HCT116 (cell line): ENCODE data around the gene RIT1. TPM values are rescaled to one million over a fixed set of nuclear protein-coding genes. Genes with fewer than 3 reads are reported as not detected.

ENCODE experiments used
- ATAC-seq: fragments of 200-7000 bp; cut with Tn5 transposase; 2 replicates; pipeline ENCODE4 v1.9.1; 2020; ENCODE audit warnings: mild to moderate bottlenecking, moderate library complexity
- BruUV-seq: library from RNA; stranded (reverse); fragments of 400-500 nt; replicated peaks from 2 replicates; lab custom pipeline; 2021; lab: Mats Ljungman, UMichigan
- CTCF ChIA-PET: fragments of 300-600 bp; sonication (Branson Sonifier 250); formaldehyde crosslinking; loops from one replicate; lab custom pipeline; 2021; ENCODE audit warnings: antibody characterized with exemption; lab: Charles Lee
- POLR2A ChIA-PET: fragments of 300-600, 350-600 bp; sonication (Branson Sonifier 250); formaldehyde crosslinking; loops from one replicate; lab custom pipeline; 2021; ENCODE audit warnings: antibody characterized with exemption; lab: Charles Lee
- RAD21 ChIA-PET, 2 experiments: fragments of 300-600 bp; sonication (Branson Sonifier 250); formaldehyde crosslinking; loops; one replicate each; lab custom pipeline; 2023; ENCODE audit warnings: low total read pairs in 2 of 2; ENCODE audit not compliant: uncharacterized antibody in 2 of 2, unreplicated experiment in 2 of 2, low non-redundant PET in 1 of 2; lab: Charles Lee
- DNase-seq: peaks from one replicate; pipeline ENCODE4 v3.0.0-alpha.2; 2010; ENCODE audit warnings: low read depth, low spot score
- H2AFZ ChIP-seq: fragments of 200-600 bp; shearing (Covaris generic), sonication (generic); 2 replicates; pipeline ENCODE4 v1.6.1; 2017; ENCODE audit warnings: low read depth, mixed run types, mixed read lengths, antibody characterized with exemption, low read length; ENCODE audit not compliant: poor library complexity, severe bottlenecking
- H3K27ac ChIP-seq: 2 replicates; pipeline ENCODE4 v1.5.1; 2012; ENCODE audit warnings: low read depth, low read length
- H3K27me3 ChIP-seq: fragments of 200-600 bp; sonication (generic); 2 replicates; pipeline ENCODE4 v1.6.1; 2016; ENCODE audit warnings: mixed run types, low read length, mixed read lengths; ENCODE audit not compliant: insufficient read depth
- H3K36me3 ChIP-seq, 2 experiments: fragments of 200-500 bp in 1 of 2; fragments of 200-600 bp in 1 of 2; sonication (Bioruptor generic) in 1 of 2; sonication (generic) in 1 of 2; 2 replicates each; pipeline versions ENCODE4 v1.5.1 to v1.6.1; 2014 to 2016; ENCODE audit warnings: low read length in 2 of 2, inconsistent platforms in 1 of 2, mixed read lengths in 1 of 2, mixed run types in 1 of 2; ENCODE audit not compliant: insufficient read depth in 2 of 2, control insufficient read depth in 1 of 2
- H3K4me1 ChIP-seq, 2 experiments: fragments of 200-600 bp in 1 of 2; sonication (generic) in 1 of 2; 2 replicates each; pipeline versions ENCODE4 v1.5.1 to v1.6.1; 2012 to 2017; ENCODE audit warnings: low read length in 2 of 2, inconsistent platforms in 1 of 2, mild to moderate bottlenecking in 1 of 2, mixed read lengths in 1 of 2, mixed run types in 1 of 2, moderate library complexity in 1 of 2; ENCODE audit not compliant: insufficient read depth in 2 of 2, control insufficient read depth in 1 of 2
- H3K4me2 ChIP-seq: fragments of 200-600 bp; sonication (generic); 2 replicates; pipeline ENCODE4 v1.6.1; 2017; ENCODE audit warnings: mixed run types, low read length, mixed read lengths
- H3K4me3 ChIP-seq, 2 experiments: fragments of 200-600 bp in 1 of 2; sonication (generic) in 1 of 2; replicated peaks in 1 of 2; 2 replicates each; pipeline ENCODE4 v1.5.1; 2011 to 2016; ENCODE audit warnings: low read length in 2 of 2, control low read depth in 1 of 2, low read depth in 1 of 2, mild to moderate bottlenecking in 1 of 2, mixed read lengths in 1 of 2, mixed run types in 1 of 2
- H3K79me2 ChIP-seq: fragments of 200-600 bp; sonication (generic); 2 replicates; pipeline ENCODE4 v1.6.1; 2017; ENCODE audit warnings: mild to moderate bottlenecking, mixed run types, low read length, moderate library complexity, mixed read lengths; ENCODE audit not compliant: insufficient read depth
- H3K9ac ChIP-seq: fragments of 200-600 bp; sonication (generic); 2 replicates; pipeline ENCODE4 v1.6.1; 2016; ENCODE audit warnings: low read length, mixed read lengths
- H3K9me2 ChIP-seq: fragments of 200-600 bp; sonication (generic), shearing (Covaris generic); 2 replicates; pipeline ENCODE4 v1.6.1; 2017; ENCODE audit warnings: mixed run types, mild to moderate bottlenecking, moderate library complexity; ENCODE audit not compliant: insufficient read depth
- H3K9me3 ChIP-seq, 2 experiments: fragments of 200-500 bp in 1 of 2; fragments of 200-600 bp in 1 of 2; sonication (Bioruptor generic) in 1 of 2; sonication (generic) in 1 of 2; 2 replicates each; pipeline ENCODE4 v1.6.1; 2014 to 2017; ENCODE audit warnings: low read length in 2 of 2, mixed read lengths in 2 of 2, inconsistent platforms in 1 of 2, low read depth in 1 of 2, mild to moderate bottlenecking in 1 of 2, mixed run types in 1 of 2, moderate library complexity in 1 of 2; ENCODE audit not compliant: control insufficient read depth in 1 of 2, insufficient read depth in 1 of 2
- H4K20me1 ChIP-seq: fragments of 200-600 bp; sonication (generic), shearing (Covaris generic); 2 replicates; pipeline ENCODE4 v1.6.1; 2017; ENCODE audit warnings: mixed run types, mild to moderate bottlenecking, moderate library complexity; ENCODE audit not compliant: insufficient read depth
- CTCF ChIP-seq, 3 experiments: fragments of 200-600 bp in 1 of 3; sonication (generic) in 1 of 3; IDR thresholded peaks in 2 of 3; conservative IDR thresholded peaks in 1 of 3; 2 replicates each; pipeline ENCODE4 v1.5.1; 2012 to 2017; ENCODE audit warnings: low read depth in 2 of 3, low read length in 2 of 3, antibody characterized with exemption in 1 of 3, borderline replicate concordance in 1 of 3, control low read depth in 1 of 3, mild to moderate bottlenecking in 1 of 3, mixed read lengths in 1 of 3, mixed run types in 1 of 3, moderate library complexity in 1 of 3; ENCODE audit not compliant: insufficient read depth in 1 of 3
- FOSL1 ChIP-seq: IDR thresholded peaks from 2 replicates; pipeline ENCODE4 v1.6.1; 2012; ENCODE audit warnings: low read depth
- JUND ChIP-seq: IDR thresholded peaks from 2 replicates; pipeline ENCODE4 v1.6.1; 2012
- POLR2A ChIP-seq: IDR thresholded peaks from 2 replicates; pipeline ENCODE4 v1.7.0; 2011; ENCODE audit warnings: borderline replicate concordance; ENCODE audit not compliant: insufficient read depth, insufficient read length; ENCODE audit errors: extremely low read depth
- POLR2AphosphoS5 ChIP-seq: IDR thresholded peaks from 2 replicates; pipeline ENCODE4 v1.6.1; 2011; ENCODE audit warnings: mild to moderate bottlenecking, low read depth, low read length, moderate library complexity
- SP1 ChIP-seq: IDR thresholded peaks from 2 replicates; pipeline ENCODE4 v1.6.1; 2012; ENCODE audit warnings: low read depth
- SRF ChIP-seq: IDR thresholded peaks from 2 replicates; pipeline ENCODE4 v1.6.1; 2012; ENCODE audit warnings: low read depth
- intact Hi-C: fragments of 100-400 bp; cut with micrococcal nuclease; formaldehyde crosslinking; loops from 2 replicates; pipeline ENCODE4 v1.10.0; 2022
- total RNA-seq: library from RNA; stranded (reverse); gene quantifications from one replicate; pipeline ENCODE4 v1.2.1, GENCODE V29; 2021; ENCODE audit not compliant: unreplicated experiment
- TF ChIP-seq, protein P1 (sequence below): IDR thresholded peaks from 2 replicates; pipeline ENCODE4 v1.6.1; 2012

The RIT1 gene
- total RNA-seq, 1 experiment from 2014 or later: 10.2 TPM

DNA sequence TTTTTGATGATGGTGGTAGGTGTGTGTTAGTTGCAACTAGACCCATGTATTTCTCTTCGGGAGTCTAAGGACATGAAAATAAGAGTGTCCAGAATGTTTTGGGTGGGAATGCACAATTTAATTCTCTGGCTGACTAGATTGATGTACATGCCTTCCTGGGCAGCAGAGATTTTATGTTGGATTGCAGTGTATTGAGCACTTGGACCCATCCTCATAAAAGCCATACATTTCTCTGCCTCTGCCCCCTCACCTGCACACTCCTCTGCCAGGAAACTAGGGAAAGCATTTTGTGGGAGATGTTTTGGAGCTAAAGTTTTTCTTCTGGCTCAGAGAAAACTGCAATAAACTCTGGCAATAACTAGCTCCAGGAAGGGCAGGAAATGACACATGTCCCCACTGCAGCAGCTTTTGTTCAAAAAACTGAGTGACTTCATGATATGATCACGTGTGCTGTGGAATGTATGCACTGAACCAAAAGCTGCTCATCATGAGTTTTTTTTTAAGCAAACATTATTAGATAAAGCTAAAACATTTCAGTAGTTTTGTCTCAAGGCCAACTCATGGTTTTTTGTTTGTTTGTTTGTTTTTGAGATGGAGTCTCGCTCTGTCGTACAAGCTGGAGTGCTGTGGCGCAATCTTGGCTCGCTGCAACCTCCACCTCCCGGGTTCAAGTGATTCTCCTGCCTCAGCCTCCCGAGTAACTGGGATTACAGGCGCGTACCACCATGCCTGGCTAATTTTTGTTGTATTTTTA lies 17.6 kb downstream of the RIT1 start:
- Histone ChIP-seq H4K20me1 (peaks cover under 1% of the 10 kb centered on the region; the same call in 1 of the 2 replicates), H3K9ac (peak overlapping the region; percentile 55), H3K9me3 (no peaks in the 10 kb centered on the region), H3K27ac (peak overlapping the region; percentile 81), H3K4me1 (peaks cover 27 to 41% of the 10 kb centered on the region in 2 experiments), H3K9me2 (no peaks in the 10 kb centered on the region), H3K36me3 (peaks cover 4 to 13% of the 10 kb centered on the region in 2 experiments; a peak in 3 of 4 replicates), H3K4me3 (peak overlapping the region in 1 of 2 experiments; percentile 37; a peak in 2 of 4 replicates), H2AFZ (no peak overlapping the region), H3K27me3 (no peaks in the 10 kb centered on the region), H3K79me2 (peaks cover 1% of the 10 kb centered on the region; the same call in 1 of the 2 replicates), H3K4me2 (peak overlapping the region; percentile 69)
- TSS peak; percentile 81 for BruUV-seq
- intact Hi-C loops: no loop called here
- DNase-seq (peak; percentile 27), ATAC-seq (peak; percentile 58)
- peak; percentile 49 for TF ChIP-seq FOSL1
- no peak for TF ChIP-seq CTCF (IDR thresholded peaks at IDR 0.05 in 2 of 3, conservative IDR thresholded peaks at IDR 0.05 in 1 of 3; ENCODE audit: borderline replicate concordance in 1 of 3, insufficient read depth in 1 of 3, low read depth in 2 of 3, low read length in 2 of 3)
- no peak; the same call in 1 of the 2 replicates for TF ChIP-seq SP1
- TF ChIP-seq, protein P1, sequence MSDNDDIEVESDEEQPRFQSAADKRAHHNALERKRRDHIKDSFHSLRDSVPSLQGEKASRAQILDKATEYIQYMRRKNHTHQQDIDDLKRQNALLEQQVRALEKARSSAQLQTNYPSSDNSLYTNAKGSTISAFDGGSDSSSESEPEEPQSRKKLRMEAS: peak; percentile 65
- TF ChIP-seq SRF: 0 out of 2 replicates have a peak, but pooled peaks have one; percentile 46
- peak; percentile 63 for TF ChIP-seq JUND
- TF ChIP-seq POLR2A: no peak
- TF ChIP-seq POLR2AphosphoS5: peak; percentile 46
- ChIA-PET RAD21 (interaction anchor here in 1 of 2 experiments (0.6 kb wide), 1 partner anchor 60 kb away, joined by 4 read pairs; no protein-coding TSS in a partner anchor), CTCF (interaction anchor here (1.6 kb wide), 1 partner anchor 9 kb away, joined by 3 read pairs; no protein-coding TSS in a partner anchor), POLR2A (interaction anchor here (0.7 to 1.6 kb wide), 3 partner anchors 41 to 90 kb away, joined by 3 to 5 read pairs (median 4); partner anchors contain the start of gene KHDC4)
